ENCODE results near the gene TMED6. TPM values are rescaled to one million over a fixed set of nuclear protein-coding genes. Genes with fewer than 3 reads are reported as not detected.
"Not testable (repeated sequence)": the region's sequence is repeated elsewhere in the genome, so short reads cannot be mapped to it uniquely, and the experiment has no call there.

The TMED6 gene
- total RNA-seq, 1 experiment from 2014 or later, result not detected

- DNase-seq (ENCODE audit: low spot score), result not testable (repeated sequence)
Measured at GRCh38 chr16:69360070-69360469, 8.5 kb upstream of the TMED6 start.

DNA sequence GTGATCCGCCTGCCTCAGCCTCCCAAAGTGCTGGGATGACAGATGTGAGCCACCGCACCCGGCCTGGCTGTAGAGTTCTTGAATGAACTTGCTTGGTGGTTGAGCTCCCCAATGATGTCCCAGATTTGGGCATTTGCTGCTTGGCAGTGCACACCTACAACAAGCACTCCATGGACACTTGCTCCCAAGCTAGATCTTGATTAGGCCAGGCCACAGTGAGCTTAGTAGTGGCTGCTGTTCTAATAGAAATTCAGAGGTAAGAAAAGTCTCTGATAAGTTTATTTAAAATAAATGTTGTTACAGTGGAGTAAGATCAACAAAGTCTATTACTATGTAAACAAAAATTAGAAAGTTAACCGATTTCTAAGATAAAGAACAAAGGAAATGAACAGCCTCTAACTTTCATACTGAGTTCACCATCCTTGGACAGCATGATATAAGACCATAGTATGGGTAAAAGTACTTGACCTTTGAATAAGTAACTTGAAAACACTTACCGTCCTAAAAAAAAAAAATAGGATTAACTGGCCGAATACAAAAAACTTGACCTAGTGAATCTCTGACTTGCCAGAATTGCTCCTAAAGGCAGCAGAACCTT is 951 bp downstream of the TMED6 start:
- DNase-seq (ENCODE audit: low spot score), result no peak

DNA sequence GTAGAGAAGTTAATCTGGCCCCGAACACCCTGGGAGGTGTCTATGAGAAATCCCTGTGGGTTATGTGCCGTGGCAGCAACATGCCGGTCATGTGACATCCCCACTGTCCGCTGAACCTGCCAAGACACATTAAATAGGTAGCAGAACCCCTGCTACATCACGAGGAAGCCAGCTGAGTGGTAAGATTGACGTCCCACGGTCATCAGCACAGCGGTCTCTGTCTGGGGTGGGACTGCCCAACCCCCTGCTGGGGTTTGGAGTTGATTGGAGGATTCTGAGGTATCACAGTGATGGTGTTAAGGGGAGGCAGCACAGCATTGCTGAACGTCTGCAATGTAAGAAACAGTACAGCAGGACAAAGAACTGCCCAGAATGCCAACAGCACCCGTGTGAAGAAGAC is 2.0 kb downstream of the TMED6 start:
- no peak for DNase-seq (ENCODE audit: low spot score)

GRCh38 chr16:69348222-69348621 is 3.4 kb downstream of the TMED6 start:
- DNase-seq (ENCODE audit: low spot score), result no peak

GRCh38 chr16:69346683-69347082 is 4.9 kb downstream of the TMED6 start:
- no peak for DNase-seq (ENCODE audit: low spot score)

DNA sequence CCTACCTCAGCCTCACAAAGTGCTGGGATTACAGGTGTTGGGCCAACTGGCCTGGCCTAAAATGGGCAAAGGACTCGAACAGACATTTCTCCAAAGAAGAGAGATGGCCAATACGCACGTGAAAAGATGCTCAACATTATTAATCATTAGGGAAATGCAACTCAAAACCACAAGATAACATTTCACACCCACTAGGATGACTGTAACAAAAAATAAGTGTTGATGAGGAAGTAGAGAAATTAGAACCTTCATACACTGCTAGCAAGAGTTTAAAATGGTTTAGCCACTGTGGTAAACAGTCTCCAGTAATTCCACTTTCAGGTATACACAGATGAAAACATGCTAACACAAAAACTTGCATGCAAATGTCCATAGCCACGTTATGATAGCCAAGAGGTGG is 5.7 kb downstream of the TMED6 start:
- DNase-seq (ENCODE audit: low spot score), result no peak

DNA sequence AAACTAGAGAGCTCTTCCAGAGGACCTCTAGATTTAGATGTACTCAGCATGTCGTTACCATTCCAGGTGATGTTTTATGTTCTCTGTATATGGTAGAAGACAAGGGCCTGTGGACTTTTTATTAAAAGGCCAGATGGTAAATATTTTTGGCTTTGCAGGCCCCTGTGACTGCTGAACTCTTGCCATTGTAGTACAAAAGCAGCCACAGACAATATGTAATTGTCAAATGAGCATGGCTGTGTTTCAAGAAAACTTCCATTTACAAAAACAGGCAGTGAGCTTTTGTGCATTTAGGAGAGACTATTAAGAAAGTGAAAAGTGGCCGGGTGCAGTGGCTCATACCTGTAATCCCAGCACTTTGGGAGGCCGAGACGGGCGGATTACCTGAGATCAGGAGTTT is 7.4 kb downstream of the TMED6 start:
- DNase-seq (ENCODE audit: low spot score), result no peak

- no peak for DNase-seq (ENCODE audit: low spot score)
Measured at GRCh38 chr16:69340095-69340644, 11.4 kb downstream of the TMED6 start.

GRCh38 chr16:69339289-69340094 is 12.1 kb downstream of the TMED6 start, which contains the start of the genes COG8 and NIP7:
COG8 (minus strand) TSS chr16:69339564; CDS start chr16:69339552, 12 bp downstream.
NIP7 (plus strand) TSS chr16:69339772; CDS start chr16:69339830, 58 bp downstream.
- peak; percentile 98 for DNase-seq (ENCODE audit: low spot score)

GRCh38 chr16:69338557-69339288 is 12.9 kb downstream of the TMED6 start:
- DNase-seq (ENCODE audit: low spot score), result no peak

DNA sequence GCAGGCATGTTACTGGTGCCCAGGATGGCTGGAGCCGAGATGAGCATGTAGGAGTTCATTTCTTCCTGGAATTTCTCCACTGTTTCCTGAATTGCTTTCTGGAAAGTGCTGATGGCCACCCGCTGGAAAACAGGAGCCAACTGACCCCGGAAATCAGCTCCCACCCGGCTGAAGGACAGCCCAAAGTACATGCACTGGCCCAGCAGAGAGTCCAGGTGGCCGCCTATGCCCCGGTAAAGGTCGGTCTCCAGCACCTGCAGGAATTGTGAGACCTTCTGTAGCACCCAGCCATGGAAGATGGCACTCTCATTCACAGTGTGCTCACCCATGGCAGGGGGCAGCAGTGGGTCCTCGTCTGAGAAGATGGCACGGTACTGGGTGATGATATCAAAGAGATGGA is 16.9 kb downstream of the TMED6 start:
- no peak for DNase-seq (ENCODE audit: low spot score)

- peak; percentile 92 for DNase-seq (ENCODE audit: low spot score)
Measured at GRCh38 chr16:69330286-69331109, 21.1 kb downstream of the TMED6 start, which contains the start of gene PDF. PDF (minus strand) TSS chr16:69330588; CDS start chr16:69330570, 18 bp downstream.

GRCh38 chr16:69329369-69330285 is 22.0 kb downstream of the TMED6 start:
- DNase-seq (ENCODE audit: low spot score), result no peak

- DNase-seq (ENCODE audit: low spot score), result peak; percentile 55
Measured at GRCh38 chr16:69328854-69329316, 22.7 kb downstream of the TMED6 start.

DNA sequence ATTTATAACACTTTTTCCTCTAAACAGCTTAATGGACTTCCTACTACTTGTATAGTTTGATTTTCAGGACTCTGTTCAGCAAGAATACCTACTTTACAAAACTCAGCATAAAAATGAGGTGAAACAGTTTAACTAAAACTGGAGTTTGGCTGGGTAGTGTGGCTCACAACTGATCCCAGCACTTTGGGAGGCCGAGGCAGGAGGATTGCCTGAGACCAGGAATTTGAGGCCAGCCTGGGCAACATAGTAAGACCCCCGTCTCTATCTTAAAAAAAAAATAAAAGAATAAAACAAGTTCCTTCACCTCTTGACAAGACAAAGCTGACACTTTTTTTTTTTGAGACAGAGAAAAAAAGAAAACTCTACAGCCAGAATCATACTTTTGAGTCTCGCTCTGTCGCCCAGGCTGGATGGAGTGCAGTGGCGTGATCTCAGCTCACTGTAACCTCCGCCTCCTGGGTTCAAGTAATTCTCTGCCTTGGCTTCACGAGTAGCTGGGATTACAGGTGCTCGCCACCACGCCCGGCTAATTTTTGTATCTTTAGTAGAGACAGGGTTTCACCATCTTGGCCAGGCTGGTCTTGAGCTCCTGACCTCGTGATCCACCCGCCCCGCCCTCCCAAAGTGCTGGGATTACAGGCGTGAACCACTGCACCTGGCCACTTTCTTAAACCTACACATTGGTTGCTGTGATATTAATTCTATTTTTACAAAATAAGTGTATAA is 23.8 kb downstream of the TMED6 start:
- DNase-seq (ENCODE audit: low spot score), result no peak

DNA sequence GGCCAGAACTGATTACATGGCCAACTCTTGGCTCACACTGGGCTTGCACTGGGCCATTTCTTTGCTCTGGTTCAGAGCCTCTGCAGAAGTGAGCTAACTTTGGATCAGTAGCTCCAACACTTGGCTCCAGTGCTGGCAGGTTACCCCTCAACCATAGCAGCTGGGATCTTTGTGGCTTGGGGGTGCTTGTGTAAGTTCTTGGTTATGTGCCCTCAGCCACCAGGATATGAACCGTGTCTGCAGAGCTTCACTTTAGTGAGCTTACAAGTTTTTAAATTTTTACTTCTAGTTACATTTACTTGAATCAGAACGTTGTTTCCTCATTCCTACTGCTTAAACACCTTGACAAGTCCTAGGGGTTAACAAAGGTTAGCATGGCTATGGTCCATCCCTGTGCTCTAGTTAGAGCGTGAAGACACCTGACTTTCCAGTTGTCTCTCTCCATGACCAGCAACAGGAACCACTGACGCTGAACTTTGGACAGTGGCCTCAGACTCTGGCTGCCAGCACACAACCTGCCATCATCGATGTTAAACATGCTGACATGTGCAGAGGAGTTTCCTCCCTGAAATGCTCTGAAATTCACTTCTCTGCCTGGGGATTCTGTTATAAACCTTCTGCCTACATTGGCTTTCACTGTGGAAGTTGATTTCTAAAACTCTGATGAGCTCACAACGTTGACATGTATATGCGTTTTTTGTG is 25.3 kb downstream of the TMED6 start:
- DNase-seq (ENCODE audit: low spot score), result no peak

DNA sequence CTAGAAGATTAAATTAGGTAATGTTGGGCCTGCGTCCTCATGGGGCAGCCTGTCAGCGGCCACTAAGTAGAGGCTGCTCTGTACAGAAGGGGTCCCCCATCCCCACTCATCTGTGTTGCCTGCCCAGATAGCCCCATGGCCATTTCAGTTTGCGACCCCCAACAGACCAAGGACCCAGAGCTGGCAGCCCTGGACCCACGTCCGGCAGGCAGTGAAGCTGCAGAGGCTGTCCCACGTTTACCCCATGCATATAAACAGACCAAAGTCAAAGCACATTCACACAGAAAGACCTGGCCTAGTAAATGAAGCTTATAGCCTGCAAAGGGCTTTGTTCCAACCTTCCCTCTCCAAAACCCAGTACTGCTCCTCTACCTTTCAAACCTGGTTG is 25.8 kb downstream of the TMED6 start:
- DNase-seq (ENCODE audit: low spot score), result no peak

GRCh38 chr16:69324585-69325253 is 26.9 kb downstream of the TMED6 start:
- no peak for DNase-seq (ENCODE audit: low spot score)
